ENCODE results near the gene PLCB2. TPM values are rescaled to one million over a fixed set of nuclear protein-coding genes. Genes with fewer than 3 reads are reported as not detected.
A peak's percentile ranks its signal among the peaks of the same experiment; 100 is the strongest.

Gene PLCB2
- total RNA-seq, 1 donor from 2014 or later = 0.56 TPM

- Histone ChIP-seq H3K4me1 (peaks cover 6% of the 10 kb centered on the region), H3K79me2 (ENCODE audit: low read depth) (no peaks in the 10 kb centered on the region), H3K4me2 (no peak overlapping the region), H2AFZ (replicated peaks) (no peak overlapping the region), H3K27ac (no peak overlapping the region), H3K9ac (no peak overlapping the region), H3F3A (ENCODE audit: low read depth) (no peaks in the 10 kb centered on the region), H3K27me3 (peaks cover 1% of the 10 kb centered on the region), H3K4me3 (no peak overlapping the region), H3K36me3 (no peaks in the 10 kb centered on the region), H3K9me3 (ENCODE audit: low read depth) (no peaks in the 10 kb centered on the region), H4K20me1 (ENCODE audit: low read depth) (no peaks in the 10 kb centered on the region)
- no peak overlapping the region for H3K4me3 Mint-ChIP-seq
- no peak for DNase-seq (ENCODE audit: low spot score)
- peak overlapping the region; percentile 85 for H3K27ac Mint-ChIP-seq
- TF ChIP-seq EZH2phosphoT487 (IDR thresholded peaks at IDR 0.05) (no peak), EZH2 (IDR thresholded peaks at IDR 0.05) (no peak), CTCF (IDR thresholded peaks at IDR 0.05) (no peak)
- no peaks in the 10 kb centered on the region for H3K36me3 Mint-ChIP-seq
- H3K9me3 Mint-ChIP-seq = no peaks in the 10 kb centered on the region
- H3K4me1 Mint-ChIP-seq = peaks cover 18% of the 10 kb centered on the region
- H3K27me3 Mint-ChIP-seq (ENCODE audit: insufficient read depth, low read depth) = peaks cover 20% of the 10 kb centered on the region
These were observed 35.9 kb downstream of the PLCB2 start for GRCh38 chr15:40271685-40272484.

GRCh38 chr15:40270246-40270995 is 37.3 kb downstream of the PLCB2 start:
- no peaks in the 10 kb centered on the region for H3K36me3 ChIP-seq
- H3K4me3 ChIP-seq = no peak overlapping the region
- Mint-ChIP-seq H3K36me3 (no peaks in the 10 kb centered on the region), H3K9me3 (no peaks in the 10 kb centered on the region), H3K27me3 (ENCODE audit: insufficient read depth, low read depth) (peaks cover 8% of the 10 kb centered on the region), H3K4me3 (no peak overlapping the region), H3K27ac (no peak overlapping the region), H3K4me1 (peaks cover 24% of the 10 kb centered on the region)
- no peak for TF ChIP-seq CTCF (IDR thresholded peaks at IDR 0.05)
- TF ChIP-seq EZH2 (IDR thresholded peaks at IDR 0.05) = no peak
- TF ChIP-seq EZH2phosphoT487 (IDR thresholded peaks at IDR 0.05) = no peak
- no peaks in the 10 kb centered on the region for H3K27me3 ChIP-seq
- no peak overlapping the region for H3K27ac ChIP-seq
- no peaks in the 10 kb centered on the region for H3F3A ChIP-seq (ENCODE audit: low read depth)
- H2AFZ ChIP-seq (replicated peaks) = no peak overlapping the region
- peaks cover 6% of the 10 kb centered on the region for H3K4me1 ChIP-seq
- no peak for DNase-seq (ENCODE audit: low spot score)
- no peak overlapping the region for H3K4me2 ChIP-seq
- H4K20me1 ChIP-seq (ENCODE audit: low read depth) = no peaks in the 10 kb centered on the region
- no peaks in the 10 kb centered on the region for H3K79me2 ChIP-seq (ENCODE audit: low read depth)
- H3K9me3 ChIP-seq (ENCODE audit: low read depth) = no peaks in the 10 kb centered on the region
- H3K9ac ChIP-seq = no peak overlapping the region

- Histone ChIP-seq H3K9ac (no peak overlapping the region), H3F3A (ENCODE audit: low read depth) (no peaks in the 10 kb centered on the region), H3K4me1 (peaks cover 12% of the 10 kb centered on the region), H3K27me3 (no peaks in the 10 kb centered on the region), H2AFZ (replicated peaks) (no peak overlapping the region), H3K4me3 (no peak overlapping the region), H3K4me2 (no peak overlapping the region), H3K79me2 (ENCODE audit: low read depth) (no peaks in the 10 kb centered on the region), H3K27ac (no peak overlapping the region), H3K9me3 (ENCODE audit: low read depth) (no peaks in the 10 kb centered on the region), H3K36me3 (no peaks in the 10 kb centered on the region), H4K20me1 (ENCODE audit: low read depth) (no peaks in the 10 kb centered on the region)
- peaks cover 20% of the 10 kb centered on the region for H3K4me1 Mint-ChIP-seq
- no peak for DNase-seq (ENCODE audit: low spot score)
- H3K4me3 Mint-ChIP-seq = no peak overlapping the region
- H3K36me3 Mint-ChIP-seq = no peaks in the 10 kb centered on the region
- no peak overlapping the region for H3K27ac Mint-ChIP-seq
- H3K9me3 Mint-ChIP-seq = no peaks in the 10 kb centered on the region
- peaks cover 7% of the 10 kb centered on the region for H3K27me3 Mint-ChIP-seq (ENCODE audit: insufficient read depth, low read depth)
- TF ChIP-seq EZH2phosphoT487 (IDR thresholded peaks at IDR 0.05) (no peak), EZH2 (IDR thresholded peaks at IDR 0.05) (no peak), CTCF (IDR thresholded peaks at IDR 0.05) (no peak)
These were observed 38.1 kb downstream of the PLCB2 start for GRCh38 chr15:40269604-40270003.

Measured in neural progenitor cell (in vitro differentiated cells).